Measurements from ENCODE around the gene AURKB.
A peak's percentile ranks its signal among the peaks of the same experiment; 100 is the strongest.

Gene AURKB

DNA sequence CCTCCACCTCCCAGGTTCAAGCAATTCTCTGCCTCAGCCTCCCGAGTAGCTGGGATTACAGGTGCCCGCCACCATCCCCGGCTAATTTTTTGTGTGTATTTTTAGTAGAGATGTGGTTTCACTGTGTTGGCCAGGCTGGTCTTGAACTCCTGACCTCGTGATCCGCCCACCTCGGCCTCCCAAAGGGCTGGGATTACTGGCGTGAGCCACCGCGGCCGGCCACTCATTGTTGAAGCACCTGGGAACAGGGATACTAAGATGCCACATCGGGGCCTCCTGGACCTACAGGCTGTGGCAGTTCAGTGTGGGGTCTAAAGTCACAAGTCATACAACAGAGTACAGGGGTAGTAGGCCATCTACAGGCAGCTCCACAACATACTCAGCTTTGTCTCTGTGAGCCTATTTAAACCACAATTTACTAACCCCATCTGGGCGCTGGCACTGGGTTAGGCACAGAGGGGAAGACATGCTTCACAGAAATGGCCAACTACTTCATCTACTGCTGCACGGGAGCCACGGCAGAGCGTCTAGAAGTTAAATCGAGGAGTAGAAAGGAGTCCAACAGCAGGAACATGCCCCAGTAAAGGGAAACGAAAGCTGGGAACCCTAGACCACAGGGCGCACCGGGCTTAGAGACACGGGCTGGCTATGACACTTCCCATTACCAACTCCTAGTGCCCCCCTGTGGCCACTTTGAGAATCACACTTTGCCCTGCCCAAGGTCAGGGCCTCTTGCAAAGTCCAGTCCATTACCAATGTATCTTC, 51.9 kb downstream of the AURKB start:
- H3K27ac ChIP-seq (ENCODE audit: low read depth, low read length) = no peak overlapping the region
- H3K4me3 ChIP-seq (ENCODE audit: low read depth, low read length) = no peak overlapping the region
- no peaks in the 10 kb centered on the region for H3K27me3 ChIP-seq (ENCODE audit: control insufficient read depth, insufficient read depth, low read length)
- H3K9ac ChIP-seq (ENCODE audit: low read length) = no peak overlapping the region
- H3K36me3 ChIP-seq (ENCODE audit: control insufficient read depth, insufficient read depth, low read length) = peaks cover 21% of the 10 kb centered on the region
- H3K9me3 ChIP-seq (ENCODE audit: control insufficient read depth, insufficient read depth, low read depth, low read length) = no peaks in the 10 kb centered on the region
- peaks cover 29% of the 10 kb centered on the region for H3K4me1 ChIP-seq (ENCODE audit: control insufficient read depth, insufficient read depth, low read length)

DNA sequence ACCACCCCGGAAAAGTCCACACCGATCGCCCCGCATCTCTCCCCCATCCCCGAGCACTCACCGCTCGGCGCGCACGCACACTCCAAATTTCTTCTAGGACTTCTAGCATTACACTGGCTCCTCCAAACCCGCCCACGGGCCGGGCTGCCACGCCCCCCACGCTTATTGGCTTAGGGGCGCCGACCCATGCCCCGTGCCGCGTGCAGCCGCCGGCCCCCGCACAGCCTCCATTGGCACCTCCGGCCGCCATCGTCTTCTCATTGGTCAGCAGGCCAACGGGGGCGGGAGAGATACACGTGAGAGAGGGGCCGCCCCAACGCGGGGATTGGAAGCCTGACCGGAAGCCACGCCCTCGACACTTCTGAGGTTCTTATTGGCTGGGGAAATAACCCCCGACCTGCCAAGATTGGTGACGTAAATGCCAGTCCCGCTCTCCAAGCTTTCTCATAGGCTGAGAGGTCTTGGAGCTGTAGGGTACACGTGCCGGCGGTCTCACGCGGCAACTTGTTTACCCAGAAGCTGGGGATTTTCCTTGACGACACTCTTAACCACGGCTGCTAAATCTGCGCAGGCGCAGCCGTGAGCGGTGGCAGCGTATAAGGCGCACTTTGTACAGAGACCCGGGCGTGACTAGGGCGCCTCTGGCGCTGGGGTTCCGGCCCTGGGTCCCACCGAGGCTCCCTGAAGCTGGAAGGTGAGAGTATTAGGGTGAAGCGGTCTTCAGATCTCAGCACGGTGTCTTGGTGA, 54.0 kb downstream of the AURKB start:
- H3K9ac ChIP-seq (ENCODE audit: low read length) = peak overlapping the region; percentile 76
- H3K9me3 ChIP-seq (ENCODE audit: control insufficient read depth, insufficient read depth, low read depth, low read length) = no peaks in the 10 kb centered on the region
- no peaks in the 10 kb centered on the region for H3K27me3 ChIP-seq (ENCODE audit: control insufficient read depth, insufficient read depth, low read length)
- peaks cover 31% of the 10 kb centered on the region for H3K4me1 ChIP-seq (ENCODE audit: control insufficient read depth, insufficient read depth, low read length)
- H3K27ac ChIP-seq (ENCODE audit: low read depth, low read length) = peak overlapping the region; percentile 76; the same call in 1 of the 2 replicates
- peaks cover 15% of the 10 kb centered on the region for H3K36me3 ChIP-seq (ENCODE audit: control insufficient read depth, insufficient read depth, low read length)
- peak overlapping the region; percentile 96 for H3K4me3 ChIP-seq (ENCODE audit: low read depth, low read length)

DNA sequence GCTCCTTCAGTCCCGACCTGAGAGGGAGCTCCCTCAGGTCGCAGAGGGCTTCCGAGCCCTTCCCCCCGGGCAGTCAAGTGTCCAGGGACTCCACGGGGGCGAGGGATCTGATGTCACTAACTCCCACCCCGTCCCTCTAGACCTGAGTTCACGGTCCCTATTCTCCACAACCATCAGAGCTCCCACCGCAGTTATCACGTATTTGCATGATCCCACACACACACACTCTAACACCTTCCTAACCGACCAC, 54.5 kb downstream of the AURKB start:
- H3K27ac ChIP-seq (ENCODE audit: low read depth, low read length) = 0 out of 2 replicates have a peak overlapping the region, but pooled peaks have one; percentile 21
- H3K4me1 ChIP-seq (ENCODE audit: control insufficient read depth, insufficient read depth, low read length) = peaks cover 30% of the 10 kb centered on the region
- no peaks in the 10 kb centered on the region for H3K27me3 ChIP-seq (ENCODE audit: control insufficient read depth, insufficient read depth, low read length)
- peaks cover 10% of the 10 kb centered on the region for H3K36me3 ChIP-seq (ENCODE audit: control insufficient read depth, insufficient read depth, low read length)
- H3K9ac ChIP-seq (ENCODE audit: low read length) = peak overlapping the region; percentile 76
- no peaks in the 10 kb centered on the region for H3K9me3 ChIP-seq (ENCODE audit: control insufficient read depth, insufficient read depth, low read depth, low read length)
- H3K4me3 ChIP-seq (ENCODE audit: low read depth, low read length) = peak overlapping the region; percentile 96

DNA sequence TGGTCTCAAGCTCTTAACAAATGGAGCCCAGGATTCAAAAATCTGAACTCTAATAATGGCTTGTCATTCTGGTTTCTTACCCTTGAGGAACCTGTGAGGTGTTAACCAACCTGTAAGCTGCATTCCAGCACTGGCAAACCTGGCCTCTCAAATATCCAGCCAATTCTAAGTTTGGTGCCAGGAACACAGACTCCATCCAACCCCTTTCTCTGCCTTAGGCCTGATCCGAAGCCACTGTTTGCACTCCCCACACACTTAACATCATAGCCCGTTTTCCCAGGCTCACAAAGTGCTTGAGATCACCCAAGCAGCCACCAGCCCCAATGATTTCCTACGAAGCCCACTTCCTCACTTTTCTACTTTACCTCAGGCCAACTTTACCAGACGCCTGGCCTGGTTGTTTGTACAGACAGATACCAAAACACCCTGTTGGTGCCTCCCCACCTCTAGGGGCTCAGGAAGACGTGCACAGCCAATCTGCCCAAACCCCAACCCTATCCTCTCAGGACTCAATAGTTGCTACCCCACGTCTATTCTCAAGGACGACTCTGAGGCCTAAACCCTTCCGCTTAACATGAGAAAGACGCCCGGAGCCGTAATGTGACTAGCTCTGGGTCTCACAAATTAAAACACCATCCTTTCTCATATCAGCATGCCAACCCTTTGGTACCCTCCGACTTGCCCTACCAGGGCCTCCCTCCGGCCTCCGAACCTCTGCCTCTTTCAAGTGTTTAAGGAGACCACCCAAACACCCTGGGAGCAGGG, 55.0 kb downstream of the AURKB start:
- Histone ChIP-seq H3K4me1 (ENCODE audit: control insufficient read depth, insufficient read depth, low read length) (peaks cover 33% of the 10 kb centered on the region), H3K9me3 (ENCODE audit: control insufficient read depth, insufficient read depth, low read depth, low read length) (no peaks in the 10 kb centered on the region), H3K27ac (ENCODE audit: low read depth, low read length) (0 out of 2 replicates have a peak overlapping the region, but pooled peaks have one; percentile 21), H3K36me3 (ENCODE audit: control insufficient read depth, insufficient read depth, low read length) (peaks cover 7% of the 10 kb centered on the region), H3K27me3 (ENCODE audit: control insufficient read depth, insufficient read depth, low read length) (no peaks in the 10 kb centered on the region), H3K9ac (ENCODE audit: low read length) (peak overlapping the region; percentile 76), H3K4me3 (ENCODE audit: low read depth, low read length) (peak overlapping the region; percentile 96)

Measured in HUES6 (cell line).